ENCODE measurements around the gene SLC5A11.

The SLC5A11 gene

GRCh38 chr16:24925163-24925562 is 79.4 kb downstream of the SLC5A11 start:
- no peak for DNase-seq

GRCh38 chr16:24929409-24929808 is 83.6 kb downstream of the SLC5A11 start:
- no peak for DNase-seq

GRCh38 chr16:24930440-24930839 is 84.7 kb downstream of the SLC5A11 start:
- DNase-seq: no peak

GRCh38 chr16:24931091-24931490 is 85.3 kb downstream of the SLC5A11 start:
- no peak for DNase-seq

GRCh38 chr16:24935336-24935735 is 89.6 kb downstream of the SLC5A11 start:
- no peak for DNase-seq

GRCh38 chr16:24936151-24936550 is 90.4 kb downstream of the SLC5A11 start:
- no peak for DNase-seq

GRCh38 chr16:24939224-24939623 is 93.5 kb downstream of the SLC5A11 start:
- no peak for DNase-seq

GRCh38 chr16:24939738-24940137 is 94.0 kb downstream of the SLC5A11 start:
- DNase-seq: no peak

- no peak for DNase-seq
Measured at GRCh38 chr16:24943471-24943870, 97.7 kb downstream of the SLC5A11 start.

GRCh38 chr16:24944206-24944605 is 98.4 kb downstream of the SLC5A11 start:
- no peak for DNase-seq

- no peak for DNase-seq
Measured at GRCh38 chr16:24946155-24946554, 100.4 kb downstream of the SLC5A11 start.

GRCh38 chr16:24950275-24950674 is 104.5 kb downstream of the SLC5A11 start:
- DNase-seq: no peak

- DNase-seq: no peak
Measured at GRCh38 chr16:24953306-24953705, 107.5 kb downstream of the SLC5A11 start.

GRCh38 chr16:24953721-24954120 is 108.0 kb downstream of the SLC5A11 start:
- no peak for DNase-seq

GRCh38 chr16:24954137-24954536 is 108.4 kb downstream of the SLC5A11 start:
- no peak for DNase-seq

- no peak for DNase-seq
Measured at GRCh38 chr16:24955975-24956731, 110.4 kb downstream of the SLC5A11 start.

GRCh38 chr16:24957887-24958286 is 112.1 kb downstream of the SLC5A11 start:
- DNase-seq: no peak
